ENCODE measurements around the gene ZIC2. TPM values are rescaled to one million over a fixed set of nuclear protein-coding genes. Genes with fewer than 3 reads are reported as not detected.
"Not testable (repeated sequence)": the region's sequence is repeated elsewhere in the genome, so short reads cannot be mapped to it uniquely, and the experiment has no call there.

Gene ZIC2
- total RNA-seq, 2 donors from 2014 or later = 0.11 to 0.82 TPM

DNA sequence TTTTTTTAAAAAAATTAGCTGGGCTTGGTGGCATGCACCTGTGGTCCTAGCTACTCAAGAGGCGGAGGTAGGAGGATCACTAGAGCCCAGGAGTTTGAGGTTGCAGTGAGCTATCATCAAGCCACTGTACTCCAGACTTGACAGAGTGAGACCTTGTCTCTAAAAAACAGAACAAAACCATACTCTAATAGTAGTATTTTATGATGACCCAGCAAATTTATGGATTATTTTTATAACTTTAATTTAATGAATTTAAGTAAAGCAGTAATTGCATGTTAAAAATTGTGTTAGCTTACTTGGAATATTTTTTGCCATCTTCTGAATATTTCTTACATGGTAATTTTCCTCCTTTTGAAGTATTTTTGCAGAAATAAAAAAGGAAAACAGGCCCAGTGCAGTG is 48.3 kb downstream of the ZIC2 start:
- no peak for DNase-seq
- Histone ChIP-seq H3K9me3 (no peaks in the 10 kb centered on the region), H3K4me1 (no peaks in the 10 kb centered on the region), H3K9ac (ENCODE audit: low read depth in 2 of 2, low read length in 2 of 2) (no peak overlapping the region), H3K36me3 (no peaks in the 10 kb centered on the region), H3K4me3 (no peak overlapping the region), H3K27me3 (no peaks in the 10 kb centered on the region), H3K27ac (no peak overlapping the region)
- intact Hi-C loops (cut with DNase I) = no loop called here
- TF ChIP-seq CTCF (IDR thresholded peaks at IDR 0.05) = no peak

DNA sequence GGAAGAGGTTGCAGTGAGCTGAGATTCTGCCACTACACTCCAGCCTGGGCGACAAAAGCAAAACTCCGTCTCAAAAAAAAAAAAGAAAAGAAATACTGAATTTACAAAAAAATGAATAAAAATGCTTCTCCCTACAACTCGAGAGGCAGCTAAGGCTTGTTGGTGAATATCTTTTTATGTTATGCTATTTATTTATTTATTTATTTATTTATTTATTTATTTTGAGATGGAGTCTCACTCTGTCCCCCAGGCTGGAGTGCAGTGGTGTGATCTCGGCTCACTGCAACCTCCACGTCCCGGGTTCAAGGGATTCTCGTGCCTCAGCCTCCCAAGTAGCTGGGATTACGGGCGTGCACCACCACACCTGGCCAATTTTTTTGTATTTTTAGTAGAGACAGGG is 51.1 kb downstream of the ZIC2 start:
- H3K9ac ChIP-seq (ENCODE audit: low read depth in 2 of 2, low read length in 2 of 2); H3K27me3 ChIP-seq; DNase-seq; intact Hi-C loops (cut with DNase I); H3K9me3 ChIP-seq; H3K27ac ChIP-seq; H3K4me1 ChIP-seq; H3K4me3 ChIP-seq; H3K36me3 ChIP-seq: not testable (repeated sequence)

DNA sequence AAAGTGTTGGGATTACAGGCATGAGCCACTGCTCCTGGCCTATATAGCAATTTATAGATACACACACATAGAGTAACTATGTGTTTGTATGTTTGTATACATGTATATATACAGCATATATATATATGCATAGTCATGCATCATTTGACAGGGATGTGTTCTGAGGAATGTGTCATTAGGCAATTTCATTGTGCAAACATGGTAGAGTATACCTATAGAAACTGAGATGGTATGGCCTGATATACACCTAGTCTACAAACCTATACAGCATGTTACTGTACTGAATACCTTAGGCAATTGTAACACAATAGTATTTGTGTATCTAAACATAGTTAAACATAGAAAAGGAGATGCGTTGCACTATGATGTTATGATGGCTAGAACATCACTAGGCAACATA is 54.4 kb downstream of the ZIC2 start:
- no peak for TF ChIP-seq CTCF (IDR thresholded peaks at IDR 0.05)
- Histone ChIP-seq H3K27me3 (no peaks in the 10 kb centered on the region), H3K4me3 (no peak overlapping the region), H3K9me3 (no peaks in the 10 kb centered on the region), H3K9ac (ENCODE audit: low read depth in 2 of 2, low read length in 2 of 2) (no peak overlapping the region), H3K36me3 (no peaks in the 10 kb centered on the region), H3K4me1 (no peaks in the 10 kb centered on the region), H3K27ac (no peak overlapping the region)
- DNase-seq = no peak
- intact Hi-C loops (cut with DNase I) = no loop called here

Other genes starting within 250 kb of the ZIC2 start
- gene ZIC5, start 10.0 kb upstream of the ZIC2 start, total RNA-seq = under 1 TPM in 1 of 2 donors, not detected in 1; 0.10 TPM
- 100 to 1,000 TPM in 1 of 2 donors, 10 to 100 TPM in 1; 65.5 to 109 TPM for gene PCCA, start 107.3 kb downstream of the ZIC2 start, total RNA-seq

Measured in colonic mucosa (tissue), 4 donors.